Mucosa of gallbladder (tissue), 1 donor: ENCODE results near the gene ZNFX1. TPM values are rescaled to one million over a fixed set of nuclear protein-coding genes. Genes with fewer than 3 reads are reported as not detected.

ENCODE experiments used
- DNase-seq: peaks from one replicate; pipeline ENCODE4 v3.0.0-alpha.2; 2020; ENCODE audit warnings: low spot score
- total RNA-seq: library from RNA; stranded (reverse); gene quantifications from one replicate; pipeline ENCODE4 v1.2.1, GENCODE V29; 2021
- donor health status: DM: no; HTN: no; CAD: no.

The ZNFX1 gene
- total RNA-seq, 1 donor from 2014 or later: 35.3 TPM

- DNase-seq: no peak
Measured at GRCh38 chr20:49279677-49280462, 2.0 kb upstream of the ZNFX1 start.

DNA sequence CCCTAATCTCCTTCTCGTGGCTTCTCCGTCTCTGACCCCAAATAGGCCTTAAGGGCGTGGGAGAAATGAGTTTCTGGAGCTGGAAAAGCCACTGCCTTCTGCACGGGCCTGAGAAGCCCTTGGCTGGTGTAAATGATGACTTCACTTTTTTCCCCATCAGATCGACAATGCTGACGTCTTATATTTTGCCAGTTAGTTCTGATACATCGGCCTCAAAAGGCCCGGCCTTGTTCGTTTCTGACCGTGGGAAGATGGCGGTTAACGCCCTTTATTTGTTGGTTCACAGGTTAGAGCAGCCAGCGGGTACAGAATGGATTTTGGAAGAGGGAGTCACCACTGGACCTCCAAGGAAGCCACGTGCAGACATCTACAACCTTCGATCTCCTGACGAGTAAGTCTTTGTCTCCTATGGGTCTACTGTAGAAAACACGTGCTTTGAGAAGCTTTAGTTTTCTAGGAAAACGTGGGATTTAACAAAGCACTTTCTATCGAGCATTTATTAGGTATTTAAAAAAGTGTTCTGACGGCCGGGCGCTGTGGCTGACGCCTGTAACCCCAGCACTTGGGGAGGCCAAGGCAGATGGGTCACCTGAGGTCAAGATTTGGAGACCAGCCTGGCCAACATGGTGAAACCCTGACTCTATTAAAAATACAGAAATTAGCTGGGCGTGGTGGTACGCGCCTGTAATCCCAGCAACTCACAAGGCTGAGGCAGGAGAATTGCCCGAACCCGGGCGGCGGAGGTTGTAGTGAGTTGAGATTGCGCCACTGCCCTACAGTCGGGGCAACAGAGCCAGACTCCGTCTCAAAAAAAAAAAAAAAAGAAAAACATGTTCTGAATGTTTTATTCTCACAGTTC is 1.2 kb upstream of the ZNFX1 start:
- no peak for DNase-seq

GRCh38 chr20:49277786-49278035 is 146 bp downstream of the ZNFX1 start:
- no peak for DNase-seq

GRCh38 chr20:49276961-49277785 is 684 bp downstream of the ZNFX1 start:
- no peak for DNase-seq

DNA sequence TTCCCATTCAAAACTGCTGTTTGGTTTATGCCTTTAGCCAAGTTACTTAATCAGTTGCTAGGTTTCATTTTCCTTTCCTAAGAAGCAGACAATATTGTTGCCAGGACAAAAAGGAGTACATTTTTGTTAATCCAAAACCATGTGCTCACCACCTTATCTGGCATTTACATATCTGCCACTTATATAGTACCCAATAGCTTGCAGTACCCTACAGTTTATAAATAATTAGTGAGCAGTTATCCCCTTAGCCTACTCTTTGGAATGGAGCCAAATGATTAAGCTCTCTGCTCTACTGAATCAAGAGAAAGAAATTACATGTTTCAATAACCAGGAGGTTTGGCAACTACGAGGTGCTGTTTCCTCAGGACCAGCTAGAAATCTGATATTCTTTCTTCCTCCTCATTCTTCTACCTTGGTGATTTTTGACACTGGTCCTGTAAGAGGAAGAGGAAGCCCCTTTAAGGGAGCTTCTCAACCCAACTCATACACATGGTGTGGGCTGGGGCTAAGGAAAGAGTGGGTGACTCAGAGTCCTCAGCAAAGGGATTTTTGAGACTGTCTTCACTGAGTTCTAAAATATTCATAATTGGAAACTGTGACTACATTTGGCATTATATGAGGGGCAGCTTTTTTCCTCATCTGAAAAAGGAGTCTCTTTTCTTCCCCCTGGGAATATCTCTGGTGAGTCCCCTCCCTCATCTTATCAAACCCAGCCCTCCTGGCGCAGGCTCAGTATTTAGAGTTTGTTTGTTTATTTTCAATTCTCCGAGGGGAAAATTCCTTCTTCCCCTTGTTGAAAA is 1.5 kb downstream of the ZNFX1 start:
- no peak for DNase-seq

DNA sequence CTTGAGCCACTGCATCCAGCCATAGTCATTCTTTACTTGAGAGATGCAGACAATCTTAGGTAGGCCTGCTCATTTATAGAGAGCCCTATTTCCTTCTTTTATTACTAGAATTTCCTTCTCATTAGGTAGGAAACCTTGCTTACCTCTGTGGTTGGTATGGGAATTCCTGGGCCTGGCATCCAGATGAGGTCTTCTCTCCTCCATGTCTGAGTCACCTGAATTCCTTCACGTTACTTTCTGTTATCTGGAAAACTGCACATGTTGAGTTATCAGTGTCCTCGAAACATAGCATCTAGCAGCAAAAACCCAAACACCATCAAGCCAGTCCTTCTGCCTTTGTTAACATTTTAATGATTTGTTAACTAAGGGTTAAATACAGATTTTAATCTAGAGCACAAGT is 2.2 kb downstream of the ZNFX1 start:
- DNase-seq: no peak

- no peak for DNase-seq
Measured at GRCh38 chr20:49275216-49275615, 2.6 kb downstream of the ZNFX1 start.

DNA sequence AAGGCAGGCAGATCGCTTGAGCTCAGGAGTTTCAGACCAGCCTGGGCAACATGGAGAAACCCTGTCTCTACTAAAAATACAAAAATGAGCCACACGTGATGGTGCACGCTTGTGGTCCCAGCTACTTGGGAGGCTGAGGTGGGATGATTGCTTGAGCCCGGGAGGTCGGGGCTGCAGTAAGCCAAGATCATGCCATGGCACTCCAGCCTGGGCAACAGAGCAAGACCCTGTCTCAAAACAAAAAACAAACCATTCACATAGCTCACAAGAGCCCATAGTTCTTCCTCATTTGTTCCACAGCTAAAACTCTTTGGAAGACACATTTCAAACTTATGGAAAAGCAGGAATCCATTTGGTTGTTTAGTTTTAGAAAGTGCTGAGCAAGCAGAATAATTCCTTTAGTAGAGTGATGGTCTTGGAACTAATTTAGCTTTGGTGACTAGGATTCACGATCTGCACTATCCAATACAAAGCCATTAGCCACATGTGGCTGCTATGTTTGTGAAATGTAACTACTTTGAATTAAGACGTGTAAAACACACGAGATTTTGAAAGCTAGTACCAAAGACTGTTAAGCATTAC is 4.1 kb downstream of the ZNFX1 start:
- DNase-seq: no peak

GRCh38 chr20:49272654-49273053 is 5.2 kb downstream of the ZNFX1 start:
- DNase-seq: no peak

DNA sequence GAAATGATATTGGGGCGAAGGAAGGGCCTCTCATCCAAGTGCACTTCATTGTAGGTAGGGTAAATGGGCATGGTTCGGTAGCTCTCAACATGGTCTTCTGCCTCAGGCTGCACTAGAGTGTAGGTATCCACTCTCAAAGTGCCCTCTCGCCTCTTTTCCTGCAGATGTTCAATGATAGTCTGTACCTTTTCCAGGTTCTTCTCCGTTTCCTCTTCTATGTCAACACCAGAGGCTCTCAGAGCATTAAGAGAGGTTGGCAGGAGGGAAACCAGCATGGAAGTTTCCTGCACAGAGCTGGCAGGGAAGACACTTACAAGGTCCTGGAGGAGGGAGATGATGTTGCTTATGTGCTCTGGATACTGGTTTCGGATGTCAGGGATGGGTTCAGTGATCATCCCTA is 7.1 kb downstream of the ZNFX1 start:
- no peak for DNase-seq

GRCh38 chr20:49270177-49270576 is 7.7 kb downstream of the ZNFX1 start:
- no peak for DNase-seq

GRCh38 chr20:49268600-49269365 is 9.1 kb downstream of the ZNFX1 start:
- no peak for DNase-seq

DNA sequence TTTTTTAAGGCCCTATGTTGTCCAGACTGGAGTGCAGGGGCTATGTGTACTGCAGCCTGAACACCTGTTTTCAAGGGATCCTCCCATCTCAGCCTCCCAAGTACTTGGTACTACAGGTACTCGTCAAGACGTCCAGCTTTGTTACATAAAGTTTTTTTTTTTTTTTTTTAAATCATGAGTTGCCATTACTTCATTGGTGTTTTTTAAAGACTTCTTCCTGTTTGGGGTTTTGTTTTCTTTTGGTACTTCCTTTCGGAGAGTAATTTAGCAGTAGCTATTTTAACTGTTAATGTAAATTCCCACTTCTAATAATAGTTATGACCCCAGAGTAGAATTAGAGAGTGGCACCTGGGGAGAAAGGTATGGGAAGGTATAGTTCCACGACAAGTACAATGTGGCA is 10.5 kb downstream of the ZNFX1 start:
- no peak for DNase-seq

GRCh38 chr20:49262444-49262843 is 15.4 kb downstream of the ZNFX1 start:
- DNase-seq: no peak

DNA sequence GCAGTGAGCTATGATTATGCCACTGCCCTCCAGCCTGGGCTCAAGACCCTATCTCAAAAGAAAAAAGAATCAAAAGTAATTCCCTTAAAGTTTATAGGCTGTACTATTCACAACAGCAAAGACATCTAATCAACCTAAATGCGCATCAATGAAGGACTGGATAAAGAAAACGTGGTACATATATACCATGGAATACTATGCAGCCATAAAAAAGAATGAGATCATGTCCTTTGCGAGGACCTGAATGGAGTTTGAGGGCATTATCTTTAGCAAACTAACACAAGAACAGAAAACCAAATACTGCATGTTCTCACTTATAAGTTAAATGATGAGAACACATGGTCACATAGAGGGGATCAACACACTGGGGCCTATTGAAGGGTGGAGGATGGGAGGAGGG is 16.7 kb downstream of the ZNFX1 start:
- DNase-seq: no peak

DNA sequence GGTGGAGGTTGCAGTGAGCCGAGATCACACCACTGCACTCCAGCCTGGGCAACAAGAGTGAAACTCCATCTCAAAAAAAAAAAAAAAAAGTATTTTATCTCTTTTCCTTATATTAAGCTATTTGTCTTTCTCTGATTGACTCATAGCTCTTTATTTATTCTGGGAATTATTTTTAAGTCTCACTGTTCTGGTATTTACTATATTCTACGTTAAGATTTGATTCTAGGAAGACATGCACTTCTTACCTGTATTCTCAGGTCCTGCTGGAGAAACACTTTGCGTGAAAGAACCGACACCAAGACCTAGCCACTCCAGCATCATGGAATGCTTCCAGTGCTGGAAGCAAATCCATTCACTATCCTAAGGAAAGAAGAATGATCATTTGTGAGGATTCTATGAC is 17.6 kb downstream of the ZNFX1 start:
- no peak for DNase-seq

DNA sequence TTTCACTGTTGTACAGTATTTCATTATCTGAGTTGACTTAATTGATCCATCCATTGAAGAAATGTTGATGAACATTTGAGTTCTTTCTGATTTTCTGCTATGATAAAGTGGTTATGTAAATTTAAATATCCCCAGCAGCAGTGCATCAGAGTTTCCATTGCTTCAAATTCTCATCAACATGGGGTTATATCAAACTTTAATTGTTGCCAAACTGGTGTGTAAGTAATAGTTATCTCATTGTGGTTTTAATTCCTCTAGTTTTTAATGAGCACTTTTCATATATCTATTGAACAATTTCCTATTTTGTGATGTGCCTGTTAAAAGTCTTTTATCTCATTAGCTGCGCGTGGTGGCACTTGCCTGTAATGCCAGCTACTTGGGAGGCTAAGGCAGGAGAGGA is 18.1 kb downstream of the ZNFX1 start:
- DNase-seq: no peak

- no peak for DNase-seq
Measured at GRCh38 chr20:49259284-49259683, 18.6 kb downstream of the ZNFX1 start.

- DNase-seq: no peak
Measured at GRCh38 chr20:49256261-49256660, 21.6 kb downstream of the ZNFX1 start.

- DNase-seq: no peak
Measured at GRCh38 chr20:49252556-49253350, 25.1 kb downstream of the ZNFX1 start.
